Parathyroid adenoma (tissue), 2 donors: ENCODE results near the gene PCDHB8.
A peak's percentile ranks its signal among the peaks of the same experiment; 100 is the strongest.
"Not testable (repeated sequence)": the region's sequence is repeated elsewhere in the genome, so short reads cannot be mapped to it uniquely, and the experiment has no call there.

Experiments used
- H2AFZ ChIP-seq: fragments of 300-600 bp; sonication (generic); one replicate; pipeline ENCODE4 v1.7.0; 2017; ENCODE audit warnings: antibody characterized with exemption, mild to moderate bottlenecking
- H3K27ac ChIP-seq: fragments of 300-600 bp; sonication (generic); one replicate; pipeline ENCODE4 v1.7.0; 2017
- H3K27me3 ChIP-seq: fragments of 300-600 bp; sonication (generic); one replicate; pipeline ENCODE4 v1.7.0; 2017; ENCODE audit warnings: low read length; ENCODE audit not compliant: control insufficient read depth, insufficient read depth
- H3K36me3 ChIP-seq: fragments of 300-600 bp; sonication (generic); one replicate; pipeline ENCODE4 v1.7.0; 2017; ENCODE audit warnings: low read length; ENCODE audit not compliant: control insufficient read depth, insufficient read depth
- H3K4me1 ChIP-seq: fragments of 300-600 bp; sonication (generic); one replicate; pipeline ENCODE4 v1.7.0; 2017; ENCODE audit warnings: control low read depth
- H3K4me2 ChIP-seq: fragments of 300-600 bp; sonication (generic); one replicate; pipeline ENCODE4 v1.7.0; 2017; ENCODE audit warnings: low read length
- H3K4me3 ChIP-seq: fragments of 300-600 bp; sonication (generic); one replicate; pipeline ENCODE4 v1.7.0; 2017; ENCODE audit warnings: low read depth, low read length
- H3K79me2 ChIP-seq: fragments of 300-600 bp; sonication (generic); one replicate; pipeline ENCODE4 v1.7.0; 2017; ENCODE audit warnings: control low read depth
- H3K9ac ChIP-seq: fragments of 300-600 bp; sonication (generic); one replicate; pipeline ENCODE4 v1.7.0; 2017; ENCODE audit warnings: mild to moderate bottlenecking
- H3K9me3 ChIP-seq: fragments of 300-600 bp; sonication (generic); one replicate; pipeline ENCODE4 v1.7.0; 2017; ENCODE audit warnings: low read length; ENCODE audit not compliant: control insufficient read depth
- TF ChIP-seq, protein P1 (sequence below): fragments of 300-600 bp; sonication (generic); IDR thresholded peaks from one replicate; pipeline ENCODE4 v1.7.0; 2017; ENCODE audit warnings: antibody characterized with exemption, mild to moderate bottlenecking
- donor health status: primary hyperparathyroidism.

PCDHB8 gene

DNA sequence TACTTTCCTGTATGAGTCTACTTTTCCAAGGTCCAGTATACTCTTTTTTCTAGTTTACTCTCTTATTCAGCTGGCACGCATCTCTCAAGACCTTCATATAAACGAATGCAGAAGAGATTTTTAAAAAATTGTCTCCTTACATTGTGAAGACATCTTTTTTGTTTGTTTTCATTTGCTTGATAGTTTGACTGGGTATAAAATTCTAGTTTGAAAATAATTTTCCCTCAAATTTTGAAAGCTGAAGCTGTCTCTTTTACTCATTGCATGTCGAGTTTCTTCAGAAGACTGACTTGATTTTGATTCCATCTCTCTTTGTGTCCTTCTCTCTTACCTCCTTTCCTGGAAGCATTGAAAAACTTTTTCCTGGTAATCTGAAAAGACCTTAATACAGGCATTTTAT lies 18.8 kb downstream of the PCDHB8 start:
- TF ChIP-seq, protein P1, sequence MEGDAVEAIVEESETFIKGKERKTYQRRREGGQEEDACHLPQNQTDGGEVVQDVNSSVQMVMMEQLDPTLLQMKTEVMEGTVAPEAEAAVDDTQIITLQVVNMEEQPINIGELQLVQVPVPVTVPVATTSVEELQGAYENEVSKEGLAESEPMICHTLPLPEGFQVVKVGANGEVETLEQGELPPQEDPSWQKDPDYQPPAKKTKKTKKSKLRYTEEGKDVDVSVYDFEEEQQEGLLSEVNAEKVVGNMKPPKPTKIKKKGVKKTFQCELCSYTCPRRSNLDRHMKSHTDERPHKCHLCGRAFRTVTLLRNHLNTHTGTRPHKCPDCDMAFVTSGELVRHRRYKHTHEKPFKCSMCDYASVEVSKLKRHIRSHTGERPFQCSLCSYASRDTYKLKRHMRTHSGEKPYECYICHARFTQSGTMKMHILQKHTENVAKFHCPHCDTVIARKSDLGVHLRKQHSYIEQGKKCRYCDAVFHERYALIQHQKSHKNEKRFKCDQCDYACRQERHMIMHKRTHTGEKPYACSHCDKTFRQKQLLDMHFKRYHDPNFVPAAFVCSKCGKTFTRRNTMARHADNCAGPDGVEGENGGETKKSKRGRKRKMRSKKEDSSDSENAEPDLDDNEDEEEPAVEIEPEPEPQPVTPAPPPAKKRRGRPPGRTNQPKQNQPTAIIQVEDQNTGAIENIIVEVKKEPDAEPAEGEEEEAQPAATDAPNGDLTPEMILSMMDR, result no peak
- Histone ChIP-seq H3K36me3 (no peaks in the 10 kb centered on the region), H3K4me3 (no peak overlapping the region), H3K27me3 (no peaks in the 10 kb centered on the region), H3K4me1 (no peaks in the 10 kb centered on the region), H3K9me3 (no peaks in the 10 kb centered on the region), H3K4me2 (no peak overlapping the region), H3K27ac (no peak overlapping the region), H3K9ac (no peak overlapping the region), H3K79me2 (no peaks in the 10 kb centered on the region), H2AFZ (no peak overlapping the region)

DNA sequence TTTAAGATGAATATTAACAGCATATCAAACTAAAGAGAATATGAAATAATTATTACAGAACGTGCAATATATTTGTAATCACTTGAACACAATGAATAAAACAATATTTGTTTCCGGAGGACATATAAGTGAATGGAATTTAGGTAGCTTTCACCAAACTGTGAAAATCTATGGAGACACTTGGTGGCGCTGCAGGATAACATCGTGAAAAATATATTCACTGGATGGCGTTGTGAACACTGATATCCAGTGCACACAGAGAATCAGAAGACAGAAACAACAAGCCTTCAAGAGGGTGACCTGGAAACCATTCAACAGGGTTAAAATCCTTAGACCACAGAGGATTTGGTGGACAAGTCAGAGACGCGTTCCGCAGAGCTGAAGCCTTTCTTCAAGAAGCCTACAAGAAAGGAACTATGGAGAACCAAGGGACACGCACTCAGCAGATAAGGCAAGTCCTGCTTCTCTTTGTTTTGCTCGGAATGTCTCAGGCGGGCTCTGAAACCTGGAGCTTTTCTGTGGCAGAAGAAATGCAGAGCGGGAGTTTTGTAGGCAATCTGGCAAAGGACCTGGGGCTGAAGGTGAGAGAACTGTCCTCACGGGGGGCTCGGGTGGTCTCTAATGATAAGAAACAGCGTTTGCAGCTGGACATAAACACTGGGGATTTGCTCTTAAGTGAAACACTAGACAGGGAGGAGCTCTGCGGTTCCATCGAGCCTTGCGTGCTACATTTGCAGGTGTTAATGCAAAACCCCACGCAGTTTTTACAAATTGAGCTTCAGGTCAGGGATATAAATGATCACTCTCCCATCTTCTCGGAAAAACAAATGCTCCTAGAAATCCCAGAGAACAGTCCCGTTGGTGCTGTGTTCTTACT lies 22.0 kb downstream of the PCDHB8 start, which contains the start of gene PCDHB11:
Gene PCDHB11, plus strand, starts transcription at position 269 of the 877 bp plus-strand sequence. Its CDS starts 148 bp downstream, at position 417.
- Histone ChIP-seq H3K4me2 (peak within 1 kb of the TSS; percentile 14), H3K27me3 (no peaks in the 10 kb centered on the region), H3K4me1 (no peaks in the 10 kb centered on the region), H3K9ac (no peak within 1 kb of the TSS), H3K79me2 (no peaks in the 10 kb centered on the region), H3K4me3 (peak within 1 kb of the TSS; percentile 59), H3K9me3 (no peaks in the 10 kb centered on the region), H3K27ac (peak within 1 kb of the TSS; percentile 82), H3K36me3 (no peaks in the 10 kb centered on the region), H2AFZ (peak within 1 kb of the TSS; percentile 83)
- TF ChIP-seq, protein P1, result peak; percentile 47

DNA sequence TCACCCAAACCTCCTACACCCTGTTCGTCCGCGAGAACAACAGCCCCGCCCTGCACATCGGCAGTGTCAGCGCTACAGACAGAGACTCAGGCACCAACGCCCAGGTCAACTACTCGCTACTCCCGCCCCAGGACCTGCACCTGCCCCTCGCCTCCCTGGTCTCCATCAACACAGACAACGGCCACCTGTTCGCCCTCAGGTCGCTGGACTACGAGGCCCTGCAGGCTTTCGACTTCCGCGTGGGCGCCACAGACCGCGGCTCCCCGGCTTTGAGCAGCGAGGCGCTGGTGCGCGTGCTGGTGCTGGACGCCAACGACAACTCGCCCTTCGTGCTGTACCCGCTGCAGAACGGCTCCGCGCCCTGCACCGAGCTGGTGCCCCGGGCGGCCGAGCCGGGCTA lies 23.5 kb downstream of the PCDHB8 start:
- not testable (repeated sequence) for H3K36me3 ChIP-seq, H3K4me1 ChIP-seq, H3K4me2 ChIP-seq, H2AFZ ChIP-seq, H3K9ac ChIP-seq, H3K4me3 ChIP-seq, H3K79me2 ChIP-seq, H3K27ac ChIP-seq, H3K9me3 ChIP-seq, H3K27me3 ChIP-seq

DNA sequence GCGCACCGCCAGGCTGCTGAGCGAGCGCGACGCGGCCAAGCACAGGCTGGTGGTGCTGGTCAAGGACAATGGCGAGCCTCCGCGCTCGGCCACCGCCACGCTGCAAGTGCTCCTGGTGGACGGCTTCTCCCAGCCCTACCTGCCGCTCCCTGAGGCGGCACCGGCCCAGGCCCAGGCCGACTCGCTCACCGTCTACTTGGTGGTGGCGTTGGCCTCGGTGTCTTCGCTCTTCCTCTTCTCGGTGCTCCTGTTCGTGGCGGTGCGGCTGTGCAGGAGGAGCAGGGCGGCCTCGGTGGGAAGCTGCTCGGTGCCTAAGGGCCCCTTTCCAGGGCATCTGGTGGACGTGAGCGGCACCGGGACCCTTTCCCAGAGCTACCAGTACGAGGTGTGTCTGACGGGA lies 24.1 kb downstream of the PCDHB8 start:
- not testable (repeated sequence) for H3K9me3 ChIP-seq, H2AFZ ChIP-seq, H3K79me2 ChIP-seq, H3K36me3 ChIP-seq, H3K27ac ChIP-seq, H3K27me3 ChIP-seq, H3K9ac ChIP-seq, H3K4me3 ChIP-seq, H3K4me2 ChIP-seq, H3K4me1 ChIP-seq

DNA sequence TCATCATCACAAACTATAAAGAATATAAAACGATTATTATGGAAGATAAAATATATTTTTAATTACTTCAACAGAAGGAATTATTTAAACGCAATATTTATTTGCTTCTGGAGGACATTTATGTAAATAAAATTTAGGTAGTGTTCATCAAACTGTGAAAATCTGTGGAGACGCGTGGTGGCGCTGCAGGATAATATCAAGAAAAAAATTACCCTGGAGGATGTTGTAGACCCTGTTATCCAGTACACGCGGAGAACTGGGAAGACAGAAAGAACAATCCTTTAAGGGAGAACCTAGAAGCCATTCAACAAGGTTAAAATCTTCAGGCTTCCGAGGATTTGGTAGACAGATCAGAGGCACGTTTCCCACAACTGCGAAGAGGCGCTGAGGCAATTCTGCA lies 30.9 kb downstream of the PCDHB8 start, which contains the start of gene PCDHB12:
Gene PCDHB12, plus strand, starts transcription at position 242 of the 400 bp plus-strand sequence. CDS start 189 bp downstream, outside the sequence.
- Histone ChIP-seq H3K4me1 (no peaks in the 10 kb centered on the region), H3K36me3 (no peaks in the 10 kb centered on the region), H3K79me2 (no peaks in the 10 kb centered on the region), H3K27ac (no peak within 1 kb of the TSS), H3K9me3 (no peaks in the 10 kb centered on the region), H3K27me3 (no peaks in the 10 kb centered on the region), H2AFZ (no peak within 1 kb of the TSS), H3K4me3 (no peak within 1 kb of the TSS), H3K9ac (no peak within 1 kb of the TSS), H3K4me2 (no peak within 1 kb of the TSS)
- TF ChIP-seq, protein P1, result no peak

DNA sequence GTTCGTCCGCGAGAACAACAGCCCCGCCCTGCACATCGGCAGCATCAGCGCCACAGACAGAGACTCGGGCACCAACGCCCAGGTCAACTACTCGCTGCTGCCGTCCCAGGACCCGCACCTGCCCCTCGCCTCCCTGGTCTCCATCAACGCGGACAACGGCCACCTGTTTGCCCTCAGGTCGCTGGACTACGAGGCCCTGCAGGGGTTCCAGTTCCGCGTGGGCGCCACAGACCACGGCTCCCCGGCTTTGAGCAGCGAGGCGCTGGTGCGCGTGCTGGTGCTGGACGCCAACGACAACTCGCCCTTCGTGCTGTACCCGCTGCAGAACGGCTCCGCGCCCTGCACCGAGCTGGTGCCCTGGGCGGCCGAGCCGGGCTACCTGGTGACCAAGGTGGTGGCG lies 32.7 kb downstream of the PCDHB8 start:
- H3K9ac ChIP-seq, H3K27ac ChIP-seq, H3K9me3 ChIP-seq, H3K4me2 ChIP-seq, H3K79me2 ChIP-seq, H3K4me1 ChIP-seq, H3K27me3 ChIP-seq, H3K4me3 ChIP-seq, H3K36me3 ChIP-seq, H2AFZ ChIP-seq: not testable (repeated sequence)

DNA sequence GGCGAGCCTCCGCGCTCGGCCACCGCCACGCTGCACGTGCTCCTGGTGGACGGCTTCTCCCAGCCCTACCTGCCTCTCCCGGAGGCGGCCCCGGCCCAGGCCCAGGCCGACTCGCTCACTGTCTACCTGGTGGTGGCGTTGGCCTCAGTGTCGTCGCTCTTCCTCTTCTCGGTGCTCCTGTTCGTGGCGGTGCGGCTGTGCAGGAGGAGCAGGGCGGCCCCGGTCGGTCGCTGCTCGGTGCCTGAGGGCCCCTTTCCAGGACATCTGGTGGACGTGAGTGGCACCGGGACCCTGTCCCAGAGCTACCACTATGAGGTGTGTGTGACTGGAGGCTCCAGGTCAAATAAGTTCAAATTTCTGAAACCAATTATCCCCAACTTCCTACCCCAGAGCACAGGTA lies 33.3 kb downstream of the PCDHB8 start:
- H3K27ac ChIP-seq, H3K9me3 ChIP-seq, H3K4me1 ChIP-seq, H2AFZ ChIP-seq, H3K4me3 ChIP-seq, H3K4me2 ChIP-seq, H3K79me2 ChIP-seq, H3K9ac ChIP-seq, H3K27me3 ChIP-seq, H3K36me3 ChIP-seq: not testable (repeated sequence)

DNA sequence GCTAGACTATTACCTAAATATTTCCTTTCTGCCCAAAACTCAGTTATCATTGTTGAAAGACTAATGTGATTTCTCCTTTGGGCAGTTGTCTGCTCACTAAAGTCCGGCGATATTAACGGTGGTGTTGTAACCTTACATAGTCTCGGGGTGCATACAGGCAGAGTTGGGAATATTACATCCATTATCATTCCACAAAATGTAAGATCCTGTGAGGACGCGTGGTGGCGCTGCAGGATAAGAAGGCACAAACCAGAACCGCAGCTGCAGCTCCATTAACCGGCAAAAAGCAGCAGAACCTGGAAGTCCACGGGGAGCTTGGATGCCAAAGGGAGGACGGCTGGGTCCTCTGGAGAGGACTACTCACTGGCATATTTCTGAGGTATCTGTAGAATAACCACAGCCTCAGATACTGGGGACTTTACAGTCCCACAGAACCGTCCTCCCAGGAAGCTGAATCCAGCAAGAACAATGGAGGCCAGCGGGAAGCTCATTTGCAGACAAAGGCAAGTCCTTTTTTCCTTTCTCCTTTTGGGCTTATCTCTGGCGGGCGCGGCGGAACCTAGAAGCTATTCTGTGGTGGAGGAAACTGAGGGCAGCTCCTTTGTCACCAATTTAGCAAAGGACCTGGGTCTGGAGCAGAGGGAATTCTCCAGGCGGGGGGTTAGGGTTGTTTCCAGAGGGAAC lies 36.2 kb downstream of the PCDHB8 start, which contains the start of gene PCDHB13:
Gene PCDHB13, plus strand, starts transcription at position 264 of the 684 bp plus-strand sequence. Its CDS starts 205 bp downstream, at position 469.
- not testable (repeated sequence) for H3K4me1 ChIP-seq, H3K36me3 ChIP-seq, H3K79me2 ChIP-seq, H3K9ac ChIP-seq, H3K27me3 ChIP-seq, H3K27ac ChIP-seq, H2AFZ ChIP-seq, H3K9me3 ChIP-seq
- peak within 1 kb of the TSS; percentile 9 for H3K4me2 ChIP-seq
- peak within 1 kb of the TSS; percentile 35 for H3K4me3 ChIP-seq
